Measurements from ENCODE around the gene PAEP. TPM values are rescaled to one million over a fixed set of nuclear protein-coding genes. Genes with fewer than 3 reads are reported as not detected.

Gene PAEP
- polyA plus RNA-seq, 1 donor (not counting 4 experiments of a cell fraction or from before 2014, with no cell fraction given) = not detected

DNA sequence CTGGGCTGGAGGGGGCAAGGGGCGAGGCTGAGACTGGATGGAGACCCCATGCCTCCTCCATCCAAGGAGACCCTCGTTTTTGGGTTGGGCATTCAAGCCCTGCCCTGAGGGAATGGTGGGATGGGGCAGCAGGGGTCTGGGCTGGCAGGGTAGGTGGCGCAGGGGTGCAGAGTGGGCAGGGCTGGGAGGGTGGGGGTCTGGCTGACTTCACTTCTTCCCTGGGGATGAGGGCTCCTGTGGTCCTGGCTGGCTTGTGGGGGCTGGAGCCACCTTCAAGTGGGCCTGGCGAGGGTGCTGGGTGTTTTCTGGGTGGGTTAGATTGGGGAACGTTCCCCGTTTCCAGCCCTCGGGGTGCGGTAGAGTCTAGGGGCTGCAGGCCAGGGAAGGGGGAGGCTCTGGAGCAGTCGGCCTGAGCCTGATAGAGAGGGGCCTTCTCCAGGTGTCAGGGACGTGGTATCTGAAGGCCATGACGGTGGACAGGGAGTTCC is 39.9 kb upstream of the PAEP start:
- H3K9me1 ChIP-seq (ENCODE audit: control insufficient read depth, extremely low read depth, insufficient read depth, low read length) = no peaks in the 10 kb centered on the region
- no peaks in the 10 kb centered on the region for H3K9me3 ChIP-seq (ENCODE audit: control insufficient read depth, low read depth, low read length)
- FAIRE-seq = no peak
- no peaks in the 10 kb centered on the region for H3K79me2 ChIP-seq (ENCODE audit: control insufficient read depth, insufficient read depth, low read length)
- dilution Hi-C loops (cut with MboI; ENCODE audit: extremely low pct_ligation_motif_present, low sequenced_read_pairs) = no loop called here
- no peak overlapping the region for H2AFZ ChIP-seq (ENCODE audit: control insufficient read depth, low read length)
- no peaks in the 10 kb centered on the region for H3K36me3 ChIP-seq (ENCODE audit: control insufficient read depth in 2 of 2, extremely low read depth in 1 of 2, insufficient read depth in 2 of 2, low read length in 2 of 2)
- H3K27me3 ChIP-seq (ENCODE audit: control insufficient read depth, extremely low read depth, insufficient read depth, low read length) = peaks cover 4% of the 10 kb centered on the region
- H4K20me1 ChIP-seq (ENCODE audit: control insufficient read depth, extremely low read depth, insufficient read depth, low read length) = no peaks in the 10 kb centered on the region
- H3K4me1 ChIP-seq (ENCODE audit: control insufficient read depth, extremely low read depth, insufficient read depth, low read length) = no peaks in the 10 kb centered on the region
- no peak overlapping the region for H3K4me3 ChIP-seq (ENCODE audit: control insufficient read depth in 2 of 3, extremely low read depth in 1 of 3, insufficient read depth in 2 of 3, low read depth in 1 of 3, low read length in 3 of 3)
- H3K4me2 ChIP-seq (ENCODE audit: control insufficient read depth, extremely low read depth, insufficient read depth, low read depth, low read length) = no peak overlapping the region
- H3K9ac ChIP-seq (ENCODE audit: control insufficient read depth, extremely low read depth, insufficient read depth, low read length) = no peak overlapping the region
- TF ChIP-seq, protein P1, sequence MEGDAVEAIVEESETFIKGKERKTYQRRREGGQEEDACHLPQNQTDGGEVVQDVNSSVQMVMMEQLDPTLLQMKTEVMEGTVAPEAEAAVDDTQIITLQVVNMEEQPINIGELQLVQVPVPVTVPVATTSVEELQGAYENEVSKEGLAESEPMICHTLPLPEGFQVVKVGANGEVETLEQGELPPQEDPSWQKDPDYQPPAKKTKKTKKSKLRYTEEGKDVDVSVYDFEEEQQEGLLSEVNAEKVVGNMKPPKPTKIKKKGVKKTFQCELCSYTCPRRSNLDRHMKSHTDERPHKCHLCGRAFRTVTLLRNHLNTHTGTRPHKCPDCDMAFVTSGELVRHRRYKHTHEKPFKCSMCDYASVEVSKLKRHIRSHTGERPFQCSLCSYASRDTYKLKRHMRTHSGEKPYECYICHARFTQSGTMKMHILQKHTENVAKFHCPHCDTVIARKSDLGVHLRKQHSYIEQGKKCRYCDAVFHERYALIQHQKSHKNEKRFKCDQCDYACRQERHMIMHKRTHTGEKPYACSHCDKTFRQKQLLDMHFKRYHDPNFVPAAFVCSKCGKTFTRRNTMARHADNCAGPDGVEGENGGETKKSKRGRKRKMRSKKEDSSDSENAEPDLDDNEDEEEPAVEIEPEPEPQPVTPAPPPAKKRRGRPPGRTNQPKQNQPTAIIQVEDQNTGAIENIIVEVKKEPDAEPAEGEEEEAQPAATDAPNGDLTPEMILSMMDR (optimal IDR thresholded peaks at IDR 0.05 in 1 of 3, IDR thresholded peaks at IDR 0.05 in 1 of 3, conservative IDR thresholded peaks at IDR 0.05 in 1 of 3; ENCODE audit: extremely low read depth in 1 of 3, insufficient read depth in 2 of 3, low read length in 3 of 3) = no peak
- no peak for TF ChIP-seq EZH2 (IDR thresholded peaks at IDR 0.05; ENCODE audit: low read length)
- no peak for DNase-seq (ENCODE audit: low read depth, low spot score)
- no peak overlapping the region for H3K27ac ChIP-seq (ENCODE audit: control insufficient read depth, insufficient read depth, low read length)

DNA sequence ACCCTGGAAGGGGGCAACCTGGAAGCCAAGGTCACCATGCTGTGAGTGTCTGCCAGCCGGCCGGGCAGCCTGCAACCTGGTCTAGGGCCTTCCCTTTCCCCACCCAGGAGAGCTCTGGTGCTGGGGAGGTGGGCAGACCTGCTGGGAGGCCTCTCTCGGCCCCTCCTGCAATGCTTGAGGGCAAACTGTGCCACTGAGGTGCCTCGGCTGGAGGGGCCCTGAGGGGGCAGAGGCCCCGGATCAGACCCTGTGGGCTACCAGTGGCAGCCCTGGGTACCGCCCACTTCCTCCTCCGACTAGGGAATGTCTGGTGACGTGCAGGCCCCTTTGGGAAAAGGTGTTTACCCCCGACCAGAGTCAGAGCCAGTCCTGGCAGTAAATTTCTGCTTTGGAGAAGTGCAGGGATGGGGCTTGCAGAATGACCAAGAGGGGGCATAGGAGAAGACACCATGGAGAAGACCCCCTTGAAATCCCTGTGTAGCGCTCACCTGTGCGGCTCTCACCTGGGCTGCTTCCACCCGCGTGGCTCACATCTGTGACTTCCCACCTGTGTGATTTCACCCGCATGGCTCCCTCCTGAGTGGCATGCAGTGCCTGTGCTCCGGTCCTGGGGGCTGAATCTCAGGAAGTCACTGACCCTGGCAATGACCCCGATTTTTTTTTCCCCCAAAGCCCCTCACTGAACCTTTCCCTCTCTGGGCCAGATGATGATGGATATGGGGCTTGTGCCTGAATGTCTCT is 39.2 kb upstream of the PAEP start:
- Histone ChIP-seq H3K4me2 (ENCODE audit: control insufficient read depth, extremely low read depth, insufficient read depth, low read depth, low read length) (no peak overlapping the region), H3K9me3 (ENCODE audit: control insufficient read depth, low read depth, low read length) (no peaks in the 10 kb centered on the region), H3K36me3 (ENCODE audit: control insufficient read depth in 2 of 2, extremely low read depth in 1 of 2, insufficient read depth in 2 of 2, low read length in 2 of 2) (no peaks in the 10 kb centered on the region), H3K27me3 (ENCODE audit: control insufficient read depth, extremely low read depth, insufficient read depth, low read length) (peaks cover 4% of the 10 kb centered on the region), H2AFZ (ENCODE audit: control insufficient read depth, low read length) (no peak overlapping the region), H3K27ac (ENCODE audit: control insufficient read depth, insufficient read depth, low read length) (no peak overlapping the region), H3K9ac (ENCODE audit: control insufficient read depth, extremely low read depth, insufficient read depth, low read length) (no peak overlapping the region), H3K9me1 (ENCODE audit: control insufficient read depth, extremely low read depth, insufficient read depth, low read length) (no peaks in the 10 kb centered on the region), H3K79me2 (ENCODE audit: control insufficient read depth, insufficient read depth, low read length) (no peaks in the 10 kb centered on the region), H3K4me1 (ENCODE audit: control insufficient read depth, extremely low read depth, insufficient read depth, low read length) (no peaks in the 10 kb centered on the region), H3K4me3 (ENCODE audit: control insufficient read depth in 2 of 3, extremely low read depth in 1 of 3, insufficient read depth in 2 of 3, low read depth in 1 of 3, low read length in 3 of 3) (no peak overlapping the region), H4K20me1 (ENCODE audit: control insufficient read depth, extremely low read depth, insufficient read depth, low read length) (no peaks in the 10 kb centered on the region)
- TF ChIP-seq, protein P1 (optimal IDR thresholded peaks at IDR 0.05 in 1 of 3, IDR thresholded peaks at IDR 0.05 in 1 of 3, conservative IDR thresholded peaks at IDR 0.05 in 1 of 3; ENCODE audit: extremely low read depth in 1 of 3, insufficient read depth in 2 of 3, low read length in 3 of 3) = no peak
- no peak for TF ChIP-seq EZH2 (IDR thresholded peaks at IDR 0.05; ENCODE audit: low read length)
- DNase-seq (ENCODE audit: low read depth, low spot score) (no peak), FAIRE-seq (no peak)
- dilution Hi-C loops (cut with MboI; ENCODE audit: extremely low pct_ligation_motif_present, low sequenced_read_pairs) = no loop called here
